Measurements from ENCODE around the gene IFITM10.

GRCh38 chr11:1748636-1749394 is 1.6 kb downstream of the IFITM10 start:
- TF ChIP-seq TAF1 (IDR thresholded peaks at IDR 0.05; ENCODE audit: borderline replicate concordance, low read depth, low read length) (no peak), SIN3A (IDR thresholded peaks at IDR 0.05; ENCODE audit: borderline replicate concordance, low read depth, low read length) (no peak), ELF1 (IDR thresholded peaks at IDR 0.05) (no peak), NRF1 (IDR thresholded peaks at IDR 0.05; ENCODE audit: low read depth, low read length) (no peak), SMC3 (IDR thresholded peaks at IDR 0.05; ENCODE audit: low read depth, low read length) (no peak), POLR2AphosphoS5 (IDR thresholded peaks at IDR 0.05; ENCODE audit: low read depth, low read length) (no peak), EP300 (IDR thresholded peaks at IDR 0.05; ENCODE audit: borderline replicate concordance in 1 of 2, low read depth in 1 of 2, low read length in 1 of 2) (no peak), TEAD4 (IDR thresholded peaks at IDR 0.05; ENCODE audit: borderline replicate concordance, insufficient read depth) (no peak), EZH2phosphoT487 (IDR thresholded peaks at IDR 0.05; ENCODE audit: borderline replicate concordance, low read depth) (no peak)
- TF ChIP-seq, protein P1, sequence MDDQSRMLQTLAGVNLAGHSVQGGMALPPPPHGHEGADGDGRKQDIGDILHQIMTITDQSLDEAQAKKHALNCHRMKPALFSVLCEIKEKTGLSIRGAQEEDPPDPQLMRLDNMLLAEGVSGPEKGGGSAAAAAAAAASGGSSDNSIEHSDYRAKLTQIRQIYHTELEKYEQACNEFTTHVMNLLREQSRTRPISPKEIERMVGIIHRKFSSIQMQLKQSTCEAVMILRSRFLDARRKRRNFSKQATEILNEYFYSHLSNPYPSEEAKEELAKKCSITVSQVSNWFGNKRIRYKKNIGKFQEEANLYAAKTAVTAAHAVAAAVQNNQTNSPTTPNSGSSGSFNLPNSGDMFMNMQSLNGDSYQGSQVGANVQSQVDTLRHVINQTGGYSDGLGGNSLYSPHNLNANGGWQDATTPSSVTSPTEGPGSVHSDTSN (IDR thresholded peaks at IDR 0.05): no peak
- TF ChIP-seq, protein P2, sequence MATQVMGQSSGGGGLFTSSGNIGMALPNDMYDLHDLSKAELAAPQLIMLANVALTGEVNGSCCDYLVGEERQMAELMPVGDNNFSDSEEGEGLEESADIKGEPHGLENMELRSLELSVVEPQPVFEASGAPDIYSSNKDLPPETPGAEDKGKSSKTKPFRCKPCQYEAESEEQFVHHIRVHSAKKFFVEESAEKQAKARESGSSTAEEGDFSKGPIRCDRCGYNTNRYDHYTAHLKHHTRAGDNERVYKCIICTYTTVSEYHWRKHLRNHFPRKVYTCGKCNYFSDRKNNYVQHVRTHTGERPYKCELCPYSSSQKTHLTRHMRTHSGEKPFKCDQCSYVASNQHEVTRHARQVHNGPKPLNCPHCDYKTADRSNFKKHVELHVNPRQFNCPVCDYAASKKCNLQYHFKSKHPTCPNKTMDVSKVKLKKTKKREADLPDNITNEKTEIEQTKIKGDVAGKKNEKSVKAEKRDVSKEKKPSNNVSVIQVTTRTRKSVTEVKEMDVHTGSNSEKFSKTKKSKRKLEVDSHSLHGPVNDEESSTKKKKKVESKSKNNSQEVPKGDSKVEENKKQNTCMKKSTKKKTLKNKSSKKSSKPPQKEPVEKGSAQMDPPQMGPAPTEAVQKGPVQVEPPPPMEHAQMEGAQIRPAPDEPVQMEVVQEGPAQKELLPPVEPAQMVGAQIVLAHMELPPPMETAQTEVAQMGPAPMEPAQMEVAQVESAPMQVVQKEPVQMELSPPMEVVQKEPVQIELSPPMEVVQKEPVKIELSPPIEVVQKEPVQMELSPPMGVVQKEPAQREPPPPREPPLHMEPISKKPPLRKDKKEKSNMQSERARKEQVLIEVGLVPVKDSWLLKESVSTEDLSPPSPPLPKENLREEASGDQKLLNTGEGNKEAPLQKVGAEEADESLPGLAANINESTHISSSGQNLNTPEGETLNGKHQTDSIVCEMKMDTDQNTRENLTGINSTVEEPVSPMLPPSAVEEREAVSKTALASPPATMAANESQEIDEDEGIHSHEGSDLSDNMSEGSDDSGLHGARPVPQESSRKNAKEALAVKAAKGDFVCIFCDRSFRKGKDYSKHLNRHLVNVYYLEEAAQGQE (IDR thresholded peaks at IDR 0.05; ENCODE audit: low read depth, low read length): no peak
- TF ChIP-seq, protein P3, sequence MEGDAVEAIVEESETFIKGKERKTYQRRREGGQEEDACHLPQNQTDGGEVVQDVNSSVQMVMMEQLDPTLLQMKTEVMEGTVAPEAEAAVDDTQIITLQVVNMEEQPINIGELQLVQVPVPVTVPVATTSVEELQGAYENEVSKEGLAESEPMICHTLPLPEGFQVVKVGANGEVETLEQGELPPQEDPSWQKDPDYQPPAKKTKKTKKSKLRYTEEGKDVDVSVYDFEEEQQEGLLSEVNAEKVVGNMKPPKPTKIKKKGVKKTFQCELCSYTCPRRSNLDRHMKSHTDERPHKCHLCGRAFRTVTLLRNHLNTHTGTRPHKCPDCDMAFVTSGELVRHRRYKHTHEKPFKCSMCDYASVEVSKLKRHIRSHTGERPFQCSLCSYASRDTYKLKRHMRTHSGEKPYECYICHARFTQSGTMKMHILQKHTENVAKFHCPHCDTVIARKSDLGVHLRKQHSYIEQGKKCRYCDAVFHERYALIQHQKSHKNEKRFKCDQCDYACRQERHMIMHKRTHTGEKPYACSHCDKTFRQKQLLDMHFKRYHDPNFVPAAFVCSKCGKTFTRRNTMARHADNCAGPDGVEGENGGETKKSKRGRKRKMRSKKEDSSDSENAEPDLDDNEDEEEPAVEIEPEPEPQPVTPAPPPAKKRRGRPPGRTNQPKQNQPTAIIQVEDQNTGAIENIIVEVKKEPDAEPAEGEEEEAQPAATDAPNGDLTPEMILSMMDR (IDR thresholded peaks at IDR 0.05): no peak

Measured in SK-N-SH (cell line).